CD4-positive, alpha-beta T cell treated with Interleukin-2 at 100 ng/mL for 4 hours (primary cell): ENCODE data around the gene HTR3B.

Experiments used
- DNase-seq: peaks from one replicate; pipeline ENCODE4 v3.0.0-alpha.2; 2020; ENCODE audit warnings: low spot score

The HTR3B gene

GRCh38 chr11:113991170-113991569 is 86.6 kb downstream of the HTR3B start:
- no peak for DNase-seq

GRCh38 chr11:113991718-113992458 is 87.3 kb downstream of the HTR3B start:
- no peak for DNase-seq

- DNase-seq: no peak
Observed at GRCh38 chr11:113992459-113993110, 88.0 kb downstream of the HTR3B start.

- DNase-seq: peak; percentile 43
Observed at GRCh38 chr11:113994077-113994954, 89.7 kb downstream of the HTR3B start.
